ENCODE data around the gene TMEM82. TPM values are rescaled to one million over a fixed set of nuclear protein-coding genes. Genes with fewer than 3 reads are reported as not detected.

Gene TMEM82
- total RNA-seq, 2 donors from 2014 or later = 0.46 to 3.2 TPM

DNA sequence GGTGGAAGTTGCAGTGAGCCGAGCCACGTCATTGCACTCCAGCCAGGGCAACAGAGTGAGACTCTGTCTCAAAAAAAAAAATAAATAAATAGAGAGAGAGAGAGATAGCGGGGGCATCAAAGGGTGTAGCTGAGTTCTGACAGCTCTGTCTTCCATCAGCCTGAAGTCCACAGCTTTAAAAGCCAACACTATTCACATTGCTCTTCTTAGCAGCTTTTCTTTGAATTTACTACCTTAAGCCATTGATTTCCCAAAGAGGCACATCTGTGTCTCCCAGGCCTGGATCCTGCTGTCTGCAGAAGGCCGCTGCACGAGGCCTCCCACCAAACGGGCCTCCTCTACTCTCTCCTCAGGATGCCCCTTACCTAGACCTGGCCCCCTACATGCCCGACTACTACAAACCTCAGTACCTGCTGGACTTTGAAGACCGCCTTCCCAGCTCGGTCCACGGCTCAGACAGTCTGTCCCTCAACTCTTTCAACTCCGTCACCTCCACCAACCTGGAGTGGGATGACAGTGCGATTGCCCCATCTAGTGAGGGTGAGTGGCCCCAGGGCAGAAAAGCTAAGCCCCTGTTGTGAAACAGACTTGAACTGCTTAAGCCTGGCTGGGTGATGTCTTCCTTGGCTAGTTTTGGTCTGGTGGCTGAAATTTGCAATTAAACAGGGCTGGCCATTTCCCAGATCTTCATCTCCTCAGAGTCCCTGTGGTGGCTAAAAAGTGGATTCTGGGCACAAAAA is 22.7 kb upstream of the TMEM82 start:
- Mint-ChIP-seq H3K27me3 (ENCODE audit: insufficient read depth) (no peaks in the 10 kb centered on the region), H3K27ac (no peak overlapping the region), H3K36me3 (ENCODE audit: low read depth) (peaks cover 43% of the 10 kb centered on the region), H3K4me3 (no peak overlapping the region), H3K9me3 (no peaks in the 10 kb centered on the region), H3K4me1 (peaks cover 1% of the 10 kb centered on the region)
- H3K9me3 ChIP-seq (ENCODE audit: control insufficient read depth, low read length) = no peaks in the 10 kb centered on the region
- WGBS, 2 experiments (ENCODE audit: insufficient coverage in 1 of 2, insufficient read length in 1 of 2) = 84 to 94% methylated on average over 7 to 12 of the region's 12 CpGs
- H3K27ac ChIP-seq (ENCODE audit: low read depth, low read length) = no peak overlapping the region
- no peaks in the 10 kb centered on the region for H3K4me1 ChIP-seq (ENCODE audit: control insufficient read depth, insufficient read depth, low read length)
- H3K27me3 ChIP-seq (ENCODE audit: control insufficient read depth, insufficient read depth, low read length, poor library complexity, severe bottlenecking) = no peaks in the 10 kb centered on the region
- no peak for TF ChIP-seq CTCF (conservative IDR thresholded peaks at IDR 0.05)
- H3K36me3 ChIP-seq (ENCODE audit: control insufficient read depth, insufficient read depth, low read length) = peaks cover 49% of the 10 kb centered on the region
- no peak overlapping the region for H3K9ac ChIP-seq (ENCODE audit: extremely low read depth, low read length, poor library complexity, severe bottlenecking)
- DNase-seq = no peak
- no peak overlapping the region for H3K4me3 ChIP-seq (ENCODE audit: low read length)

DNA sequence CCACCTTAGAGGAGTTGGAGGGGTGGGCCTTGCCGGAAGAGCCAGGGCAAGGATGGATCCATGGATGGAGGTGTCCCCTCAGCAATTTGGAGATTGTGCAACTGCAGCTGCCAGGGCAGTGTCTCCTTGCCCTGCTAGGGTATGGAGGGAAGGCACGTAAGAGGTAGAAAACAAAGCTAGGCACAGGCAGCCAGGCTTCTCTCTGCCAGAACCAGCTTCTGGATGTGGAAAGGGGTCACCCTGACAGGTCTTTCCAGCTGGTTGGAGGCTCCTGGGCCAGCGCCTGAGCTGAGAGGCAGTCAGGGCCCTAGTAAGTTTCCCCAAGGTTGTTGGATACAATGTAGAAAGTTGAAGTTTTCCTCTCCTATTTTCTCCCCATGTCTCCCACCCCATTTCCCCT is 21.4 kb upstream of the TMEM82 start:
- Histone ChIP-seq H3K4me3 (ENCODE audit: low read length) (no peak overlapping the region), H3K4me1 (ENCODE audit: control insufficient read depth, insufficient read depth, low read length) (no peaks in the 10 kb centered on the region), H3K36me3 (ENCODE audit: control insufficient read depth, insufficient read depth, low read length) (peaks cover 58% of the 10 kb centered on the region), H3K9ac (ENCODE audit: extremely low read depth, low read length, poor library complexity, severe bottlenecking) (no peak overlapping the region), H3K9me3 (ENCODE audit: control insufficient read depth, low read length) (no peaks in the 10 kb centered on the region), H3K27ac (ENCODE audit: low read depth, low read length) (no peak overlapping the region), H3K27me3 (ENCODE audit: control insufficient read depth, insufficient read depth, low read length, poor library complexity, severe bottlenecking) (no peaks in the 10 kb centered on the region)
- peaks cover 43% of the 10 kb centered on the region for H3K36me3 Mint-ChIP-seq (ENCODE audit: low read depth)
- DNase-seq = no peak
- no peak for TF ChIP-seq CTCF (conservative IDR thresholded peaks at IDR 0.05)
- no peak overlapping the region for H3K27ac Mint-ChIP-seq
- 89 to 100% methylated on average over 1 to 3 of the region's 3 CpGs for WGBS, 2 experiments (ENCODE audit: insufficient coverage in 1 of 2, insufficient read length in 1 of 2)
- no peaks in the 10 kb centered on the region for H3K9me3 Mint-ChIP-seq
- no peak overlapping the region for H3K4me3 Mint-ChIP-seq
- H3K4me1 Mint-ChIP-seq = peaks cover 4% of the 10 kb centered on the region
- no peaks in the 10 kb centered on the region for H3K27me3 Mint-ChIP-seq (ENCODE audit: insufficient read depth)

DNA sequence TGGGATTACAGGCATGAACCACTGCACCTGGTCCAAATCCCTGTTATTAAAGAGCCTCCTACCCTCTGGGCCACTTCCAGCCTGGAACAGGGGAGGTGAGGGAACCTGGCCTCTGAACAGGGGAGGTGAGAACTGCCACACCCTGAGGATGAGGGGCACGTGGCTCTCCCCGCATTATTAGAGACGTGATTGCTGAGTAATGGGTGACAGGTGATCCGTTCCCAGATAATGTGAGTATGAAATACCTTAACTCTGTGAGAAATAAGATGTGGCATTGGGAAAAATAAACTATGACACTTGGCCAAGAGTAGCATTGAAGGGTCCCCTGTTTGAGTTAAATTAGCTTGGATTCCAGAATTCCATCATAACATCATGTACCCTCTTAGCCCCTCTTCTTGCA is 19.9 kb upstream of the TMEM82 start:
- Mint-ChIP-seq H3K27ac (no peak overlapping the region), H3K36me3 (ENCODE audit: low read depth) (peaks cover 43% of the 10 kb centered on the region), H3K4me1 (peaks cover 4% of the 10 kb centered on the region), H3K27me3 (ENCODE audit: insufficient read depth) (no peaks in the 10 kb centered on the region), H3K4me3 (no peak overlapping the region), H3K9me3 (no peaks in the 10 kb centered on the region)
- Histone ChIP-seq H3K27ac (ENCODE audit: low read depth, low read length) (no peak overlapping the region), H3K36me3 (ENCODE audit: control insufficient read depth, insufficient read depth, low read length) (peaks cover 52% of the 10 kb centered on the region), H3K4me1 (ENCODE audit: control insufficient read depth, insufficient read depth, low read length) (no peaks in the 10 kb centered on the region), H3K4me3 (ENCODE audit: low read length) (no peak overlapping the region), H3K9ac (ENCODE audit: extremely low read depth, low read length, poor library complexity, severe bottlenecking) (no peak overlapping the region), H3K27me3 (ENCODE audit: control insufficient read depth, insufficient read depth, low read length, poor library complexity, severe bottlenecking) (no peaks in the 10 kb centered on the region), H3K9me3 (ENCODE audit: control insufficient read depth, low read length) (no peaks in the 10 kb centered on the region)
- no peak for TF ChIP-seq CTCF (conservative IDR thresholded peaks at IDR 0.05)
- DNase-seq = no peak
- 81 to 88% methylated on average over 3 to 4 of the region's 4 CpGs for WGBS, 2 experiments (ENCODE audit: insufficient coverage in 1 of 2, insufficient read length in 1 of 2)

Data from endodermal cell (in vitro differentiated cells).